Measurements from ENCODE around the gene UBE2E2.

GRCh38 chr3:23239211-23240068 is 36.3 kb downstream of the UBE2E2 start:
- no peak for TF ChIP-seq HOXA7 (CRISPR knock-in tag; IDR thresholded peaks at IDR 0.05; ENCODE audit: borderline replicate concordance)
- TF ChIP-seq CTCF (tag by site-specific recombination; IDR thresholded peaks at IDR 0.05): no peak
- no peak for TF ChIP-seq ZNF561 (tag by site-specific recombination; IDR thresholded peaks at IDR 0.05; ENCODE audit: borderline replicate concordance)
- TF ChIP-seq MZF1 (tag by site-specific recombination; IDR thresholded peaks at IDR 0.05; ENCODE audit: borderline replicate concordance): no peak
- no peak for TF ChIP-seq ZNF169 (tag by site-specific recombination; IDR thresholded peaks at IDR 0.05)
- no peak for TF ChIP-seq ZNF626 (tag by site-specific recombination; IDR thresholded peaks at IDR 0.05)
- TF ChIP-seq, protein P1, sequence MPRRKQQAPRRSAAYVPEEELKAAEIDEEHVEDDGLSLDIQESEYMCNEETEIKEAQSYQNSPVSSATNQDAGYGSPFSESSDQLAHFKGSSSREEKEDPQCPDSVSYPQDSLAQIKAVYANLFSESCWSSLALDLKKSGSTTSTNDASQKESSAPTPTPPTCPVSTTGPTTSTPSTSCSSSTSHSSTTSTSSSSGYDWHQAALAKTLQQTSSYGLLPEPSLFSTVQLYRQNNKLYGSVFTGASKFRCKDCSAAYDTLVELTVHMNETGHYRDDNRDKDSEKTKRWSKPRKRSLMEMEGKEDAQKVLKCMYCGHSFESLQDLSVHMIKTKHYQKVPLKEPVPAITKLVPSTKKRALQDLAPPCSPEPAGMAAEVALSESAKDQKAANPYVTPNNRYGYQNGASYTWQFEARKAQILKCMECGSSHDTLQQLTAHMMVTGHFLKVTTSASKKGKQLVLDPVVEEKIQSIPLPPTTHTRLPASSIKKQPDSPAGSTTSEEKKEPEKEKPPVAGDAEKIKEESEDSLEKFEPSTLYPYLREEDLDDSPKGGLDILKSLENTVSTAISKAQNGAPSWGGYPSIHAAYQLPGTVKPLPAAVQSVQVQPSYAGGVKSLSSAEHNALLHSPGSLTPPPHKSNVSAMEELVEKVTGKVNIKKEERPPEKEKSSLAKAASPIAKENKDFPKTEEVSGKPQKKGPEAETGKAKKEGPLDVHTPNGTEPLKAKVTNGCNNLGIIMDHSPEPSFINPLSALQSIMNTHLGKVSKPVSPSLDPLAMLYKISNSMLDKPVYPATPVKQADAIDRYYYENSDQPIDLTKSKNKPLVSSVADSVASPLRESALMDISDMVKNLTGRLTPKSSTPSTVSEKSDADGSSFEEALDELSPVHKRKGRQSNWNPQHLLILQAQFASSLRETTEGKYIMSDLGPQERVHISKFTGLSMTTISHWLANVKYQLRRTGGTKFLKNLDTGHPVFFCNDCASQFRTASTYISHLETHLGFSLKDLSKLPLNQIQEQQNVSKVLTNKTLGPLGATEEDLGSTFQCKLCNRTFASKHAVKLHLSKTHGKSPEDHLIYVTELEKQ (tag by site-specific recombination; IDR thresholded peaks at IDR 0.05; ENCODE audit: borderline replicate concordance): no peak
- TF ChIP-seq ZNF366 (tag by site-specific recombination; conservative IDR thresholded peaks at IDR 0.05): no peak
- no peak for TF ChIP-seq KLF16 (tag by site-specific recombination; IDR thresholded peaks at IDR 0.05)
- no peak for TF ChIP-seq ZNF501 (tag by site-specific recombination; IDR thresholded peaks at IDR 0.05)
- TF ChIP-seq PATZ1 (tag by site-specific recombination; IDR thresholded peaks at IDR 0.05): no peak
- TF ChIP-seq ZBTB21 (tag by site-specific recombination; IDR thresholded peaks at IDR 0.05): no peak

Data from HEK293 (cell line).